Stimulated activated naive CD4-positive, alpha-beta T cell (primary cell): ENCODE results near the gene HS3ST6.
A peak's percentile ranks its signal among the peaks of the same experiment; 100 is the strongest.
"Not testable (repeated sequence)": the region's sequence is repeated elsewhere in the genome, so short reads cannot be mapped to it uniquely, and the experiment has no call there.

Source experiments
- DNase-seq, 6 experiments: peaks; one replicate each; lab custom pipeline; 2025; lab: John Stamatoyannopoulos, UW

Gene HS3ST6

DNA sequence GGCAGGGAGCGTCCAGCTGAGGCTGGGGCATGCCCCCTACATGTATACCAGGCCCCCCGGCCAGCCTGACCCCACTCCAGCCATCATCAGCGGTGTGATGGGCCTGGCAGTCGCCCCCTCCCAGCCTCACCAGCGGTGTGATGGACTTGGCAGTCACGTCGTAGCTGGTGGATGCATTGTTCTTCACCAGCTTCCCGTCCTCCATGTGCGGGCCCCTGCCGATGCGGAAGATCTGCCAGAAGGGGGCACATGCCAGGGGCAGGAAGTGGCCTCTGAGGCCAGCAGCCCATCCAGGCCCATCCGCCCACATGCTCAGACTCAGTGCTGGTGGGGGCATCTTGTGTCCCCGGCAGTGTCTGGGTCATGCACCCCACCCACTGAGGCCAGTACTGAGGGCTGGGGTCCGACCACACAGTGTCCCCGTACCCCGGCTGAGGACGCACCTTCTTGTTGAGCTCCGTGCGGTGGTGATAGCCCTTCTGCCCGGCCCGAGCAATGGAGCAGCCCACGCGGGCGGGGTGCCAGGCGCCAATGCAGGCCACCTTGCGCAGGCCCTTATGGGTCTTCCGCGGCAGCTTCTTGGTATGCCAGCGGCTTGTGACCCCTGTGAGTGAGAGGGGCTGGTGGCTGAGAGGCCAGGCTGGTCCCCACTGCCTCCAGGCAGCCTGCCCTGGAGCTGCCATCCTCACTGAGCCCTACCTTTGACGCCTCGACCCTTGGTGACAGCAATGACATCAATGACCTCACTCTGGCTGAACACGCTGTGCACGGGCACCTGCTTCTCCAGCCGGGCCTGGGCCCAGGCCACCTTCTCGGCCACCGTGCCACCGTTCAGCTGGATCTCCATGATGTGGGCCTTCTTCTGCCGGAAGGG is 28.5 kb upstream of the HS3ST6 start:
- DNase-seq: no peak

DNA sequence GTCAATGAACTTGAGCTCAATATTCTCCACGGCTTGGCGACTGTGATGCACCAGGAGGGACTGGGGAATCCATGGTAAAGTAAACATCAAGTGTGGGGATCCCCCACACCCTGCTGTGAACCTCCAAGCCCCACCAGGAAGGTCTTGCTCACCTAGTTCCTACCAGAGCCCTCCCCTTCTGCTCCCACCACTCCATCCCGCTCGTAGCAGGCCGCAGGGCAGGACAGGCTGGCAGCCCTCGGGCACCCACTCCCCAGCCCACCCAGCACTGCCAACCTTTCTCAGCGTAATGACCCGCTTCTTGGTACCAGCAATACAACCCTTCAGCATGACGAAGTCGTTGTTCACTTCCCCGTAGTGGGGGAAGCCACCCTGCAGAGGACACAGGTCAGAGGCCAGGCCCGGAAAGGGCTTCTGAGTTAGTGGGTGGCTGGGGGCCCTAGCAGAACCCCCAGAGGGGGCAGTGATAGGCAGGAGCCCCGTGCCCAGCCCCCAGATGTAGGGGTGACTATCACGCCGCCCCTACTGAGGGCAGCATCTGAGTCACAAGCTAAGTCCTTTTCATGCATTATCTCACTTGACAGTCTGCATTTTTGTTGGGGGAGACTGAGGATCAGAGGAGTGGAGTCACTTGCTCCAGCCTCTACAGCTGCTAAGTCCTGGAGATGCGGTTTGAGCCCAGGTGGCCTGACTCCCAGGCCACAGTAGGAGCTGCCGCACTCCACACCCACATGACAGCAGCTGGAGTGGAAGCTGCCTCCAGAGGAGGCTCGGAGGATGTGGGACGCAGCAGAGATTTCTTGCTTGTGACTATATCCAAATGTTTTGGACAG is 27.6 kb upstream of the HS3ST6 start:
- DNase-seq: no peak

DNA sequence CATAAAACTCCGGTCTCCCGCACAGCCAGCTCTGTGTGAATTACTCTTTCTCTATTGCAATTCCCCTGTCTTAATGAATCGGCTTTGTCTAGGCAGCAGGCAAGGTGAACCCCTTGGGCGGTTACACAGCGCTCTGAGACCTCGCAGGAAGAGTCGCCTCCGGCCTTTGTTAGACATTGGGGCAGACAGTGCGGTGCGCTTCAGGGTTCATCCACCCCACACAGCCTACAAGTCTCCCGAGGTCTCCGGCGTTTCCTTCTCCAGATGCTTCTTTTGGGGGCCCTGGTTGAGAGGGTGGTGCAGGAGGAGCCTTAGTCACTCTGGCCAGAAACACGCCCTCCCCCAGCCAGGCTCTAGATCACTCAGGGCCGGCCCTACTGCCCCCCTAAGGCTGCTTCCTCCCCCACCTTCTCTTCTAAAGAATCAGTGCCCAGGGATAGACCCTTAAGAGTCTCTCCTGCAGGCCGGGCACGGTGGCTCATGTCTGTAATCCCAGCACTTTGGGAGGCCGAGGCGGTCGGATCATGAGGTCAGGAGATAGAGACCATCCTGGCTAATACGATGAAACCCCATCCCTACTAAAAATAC is 26.5 kb upstream of the HS3ST6 start:
- no peak for DNase-seq

DNA sequence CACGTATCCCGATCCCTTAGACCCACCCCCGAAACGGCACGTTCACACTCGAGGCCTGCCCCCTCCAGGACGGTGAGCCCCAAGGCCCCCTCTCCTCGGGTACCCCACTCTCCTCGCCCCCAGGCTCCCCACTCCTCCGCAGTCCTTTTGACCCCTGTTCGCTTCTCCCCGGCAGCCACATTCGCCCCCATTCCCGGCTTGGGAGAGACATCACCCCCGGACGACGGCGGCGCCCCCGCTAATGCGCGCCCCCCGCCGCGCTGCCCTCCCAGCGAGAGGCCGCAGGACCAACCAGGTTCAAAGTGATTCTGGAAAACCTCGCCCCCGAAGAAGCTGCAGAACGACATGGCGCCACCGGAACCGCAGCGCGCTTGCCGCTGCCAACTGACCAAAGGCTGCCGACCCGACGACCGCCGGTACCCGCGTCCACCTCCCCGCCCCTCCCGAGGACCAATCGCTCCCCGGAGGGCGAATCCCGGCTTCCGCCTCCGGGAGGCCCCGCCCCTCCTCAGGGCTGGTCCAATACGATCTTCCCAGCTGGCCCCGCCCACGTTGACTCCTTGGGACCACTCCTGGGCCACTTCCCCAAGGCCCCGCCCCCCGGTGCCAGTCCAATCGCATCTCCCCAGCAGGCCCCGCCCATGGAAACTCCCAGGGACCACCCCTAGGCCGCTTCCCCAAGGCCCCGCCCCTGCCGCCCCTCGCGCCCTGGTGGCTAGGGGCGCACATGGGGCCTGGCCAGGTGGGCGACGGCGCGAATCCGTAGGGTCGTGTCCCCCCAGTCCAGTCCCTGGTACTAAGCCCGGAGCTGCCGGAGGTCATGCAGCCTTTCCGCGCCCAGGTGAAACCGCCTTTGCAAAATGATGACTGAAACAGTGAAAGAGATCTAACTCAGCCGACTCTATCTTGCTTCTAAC is 24.9 kb upstream of the HS3ST6 start, which contains the start of gene MSRB1:
Gene MSRB1, minus strand, starts transcription at position 390 of the 917 bp plus-strand sequence. Its CDS starts 43 bp downstream, at position 347.
- peak; percentile 96 to 99 (median 98) for DNase-seq

GRCh38 chr16:1942047-1942809 is 24.0 kb upstream of the HS3ST6 start:
- DNase-seq: no peak

DNA sequence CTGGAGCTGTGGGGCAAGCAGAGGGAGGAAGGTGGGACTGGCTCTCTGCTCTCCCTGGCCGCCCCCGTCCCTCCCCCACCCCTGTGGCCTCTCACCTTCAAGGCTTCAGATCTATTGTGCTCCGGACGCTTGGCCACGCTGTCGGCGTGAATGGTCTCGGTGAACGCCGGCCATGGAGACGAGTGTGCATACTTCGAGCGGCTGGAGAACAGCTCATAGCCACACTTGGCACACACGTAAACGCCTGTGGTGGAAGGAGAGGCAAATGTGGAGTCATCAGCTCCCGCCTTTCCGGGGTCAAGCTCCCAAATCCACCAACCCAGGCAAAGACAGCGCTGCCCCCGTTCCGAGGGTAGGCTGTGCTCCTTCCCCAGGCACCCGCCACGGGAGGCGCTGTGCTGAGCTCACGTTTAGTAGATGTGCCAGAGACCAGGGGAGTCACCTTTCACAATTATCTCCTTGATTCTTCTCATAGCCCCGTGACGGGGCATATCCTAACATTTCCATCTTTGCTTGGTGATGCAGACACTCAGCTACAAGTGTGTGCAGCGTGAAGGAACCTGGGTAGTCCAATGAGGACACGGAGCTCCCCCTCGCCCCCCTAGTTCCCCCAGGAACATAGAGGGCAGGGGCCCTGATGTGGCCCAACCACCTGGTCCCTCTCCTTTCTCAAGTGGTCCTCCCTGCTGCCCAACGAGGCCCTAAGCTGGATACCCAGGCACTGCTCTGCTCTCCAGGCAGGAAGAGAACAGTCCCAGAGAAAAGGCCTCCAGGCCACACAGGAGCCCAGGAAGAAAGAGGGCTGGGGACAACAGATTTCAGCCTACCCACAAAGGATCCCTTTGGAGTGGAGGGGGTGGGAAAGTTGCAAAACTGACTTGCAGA is 23.2 kb upstream of the HS3ST6 start:
- DNase-seq: no peak

DNA sequence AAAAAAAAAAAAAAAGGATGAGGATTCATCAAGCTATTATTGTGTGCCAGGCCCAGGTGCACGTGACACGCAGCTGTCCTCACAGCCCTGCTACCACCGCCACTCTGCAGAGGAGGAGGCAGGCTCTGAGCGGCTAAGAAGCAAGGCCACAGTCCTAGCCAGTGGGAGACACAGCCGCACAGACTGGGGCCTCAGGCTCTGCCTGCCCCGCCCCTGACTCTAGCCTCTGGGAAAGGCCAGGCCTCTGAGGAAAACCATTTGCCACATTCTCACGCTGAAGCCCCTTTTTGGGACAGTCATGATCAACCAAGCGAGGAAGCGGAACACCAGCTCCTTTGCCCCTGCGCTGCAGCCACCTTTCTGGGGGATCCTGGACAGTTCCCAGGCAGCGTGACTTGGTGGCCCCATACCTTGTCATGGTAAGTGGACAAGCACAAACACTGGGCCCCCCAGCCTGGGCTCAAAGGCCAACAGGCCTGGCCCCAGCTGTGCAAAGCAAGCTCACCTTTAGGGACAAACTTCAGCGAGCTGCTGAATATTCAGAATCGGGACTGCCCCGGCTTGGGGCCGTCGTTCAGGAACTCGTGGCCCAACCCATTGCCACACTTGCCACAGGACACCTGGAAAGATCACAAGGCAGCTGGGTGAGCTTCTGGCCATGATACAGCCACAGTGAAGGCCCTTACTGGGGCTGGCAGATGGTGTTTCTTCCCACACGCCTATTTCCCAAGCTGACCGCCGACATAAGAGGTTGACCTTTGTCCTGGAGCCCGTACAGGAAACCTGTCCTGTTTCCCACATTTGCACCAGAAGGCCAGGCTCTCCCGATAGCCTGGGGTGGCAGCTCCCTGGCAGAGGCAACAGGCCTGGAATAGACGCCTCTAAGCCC is 22.3 kb upstream of the HS3ST6 start:
- DNase-seq: no peak

- not testable (repeated sequence) for DNase-seq
Observed at GRCh38 chr16:1939833-1940232, 21.6 kb upstream of the HS3ST6 start.

DNA sequence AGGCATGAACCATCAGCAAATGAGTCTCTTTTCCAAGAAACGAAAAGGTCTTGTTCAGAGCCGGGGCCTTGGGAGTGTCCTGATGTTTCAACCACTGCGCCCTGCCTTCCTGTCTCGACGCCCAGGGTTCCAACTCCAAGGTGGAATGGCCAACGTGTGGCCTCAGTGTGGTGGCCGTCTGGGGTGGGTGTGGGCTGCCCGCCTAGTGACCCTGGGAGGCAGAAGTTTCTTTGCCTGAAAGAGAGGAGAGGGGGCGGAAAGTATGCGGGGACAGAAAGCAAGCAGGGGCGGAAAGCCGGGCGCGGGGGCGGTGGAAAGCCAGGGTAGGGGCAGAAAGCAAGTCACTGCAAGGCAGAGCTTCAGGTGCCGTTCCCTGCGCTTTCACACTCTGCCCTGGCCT is 20.7 kb upstream of the HS3ST6 start:
- DNase-seq: no peak

DNA sequence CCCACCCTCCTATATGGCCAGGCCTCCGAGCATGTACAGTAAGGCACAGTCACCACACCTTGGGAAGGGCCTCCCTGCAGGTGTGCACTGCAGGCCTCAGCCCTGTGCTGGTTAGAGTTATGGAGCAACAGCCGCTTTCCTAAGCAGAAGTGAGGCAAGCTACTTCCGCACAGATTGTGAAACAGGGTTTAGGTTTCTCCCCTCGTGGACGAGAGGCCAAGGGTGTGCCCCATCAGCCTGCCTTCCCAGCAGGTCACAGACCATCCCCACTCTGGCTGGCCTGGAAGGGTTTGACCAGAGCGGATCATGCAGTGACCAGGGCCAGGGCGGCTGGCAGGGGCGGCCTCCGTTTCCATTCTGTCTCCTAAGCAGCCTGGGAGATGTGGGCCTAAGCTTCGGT is 20.1 kb upstream of the HS3ST6 start:
- no peak for DNase-seq

- DNase-seq: no peak
Observed at GRCh38 chr16:1936945-1937479, 18.8 kb upstream of the HS3ST6 start.

DNA sequence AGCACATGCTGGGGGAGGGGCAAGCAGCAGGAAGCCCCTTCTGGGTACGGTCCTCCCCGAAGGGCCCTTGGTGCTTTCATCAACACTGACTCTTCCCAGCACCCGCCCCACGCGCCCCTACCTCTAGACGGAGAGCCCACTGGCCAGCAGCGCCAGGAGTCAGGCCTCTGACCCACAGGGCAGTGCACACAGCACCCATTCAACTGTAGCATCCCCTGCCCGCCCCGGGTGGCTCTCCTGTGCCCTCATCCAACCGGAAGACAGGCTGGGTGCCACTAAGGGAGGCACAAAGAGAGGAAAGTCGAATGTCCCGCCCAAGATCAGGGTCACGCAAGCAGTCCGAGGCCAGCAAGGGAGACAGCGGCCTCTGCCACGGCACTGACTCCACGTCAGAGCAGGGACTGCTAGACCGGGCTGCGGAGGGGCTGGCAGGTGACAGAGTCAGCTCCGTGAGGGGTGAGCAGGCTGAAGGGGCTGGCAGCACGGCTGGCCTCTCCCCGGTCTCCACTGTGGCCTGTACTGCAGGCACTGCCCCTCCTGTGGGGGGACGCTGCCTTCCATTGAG is 15.0 kb upstream of the HS3ST6 start:
- DNase-seq: no peak

DNA sequence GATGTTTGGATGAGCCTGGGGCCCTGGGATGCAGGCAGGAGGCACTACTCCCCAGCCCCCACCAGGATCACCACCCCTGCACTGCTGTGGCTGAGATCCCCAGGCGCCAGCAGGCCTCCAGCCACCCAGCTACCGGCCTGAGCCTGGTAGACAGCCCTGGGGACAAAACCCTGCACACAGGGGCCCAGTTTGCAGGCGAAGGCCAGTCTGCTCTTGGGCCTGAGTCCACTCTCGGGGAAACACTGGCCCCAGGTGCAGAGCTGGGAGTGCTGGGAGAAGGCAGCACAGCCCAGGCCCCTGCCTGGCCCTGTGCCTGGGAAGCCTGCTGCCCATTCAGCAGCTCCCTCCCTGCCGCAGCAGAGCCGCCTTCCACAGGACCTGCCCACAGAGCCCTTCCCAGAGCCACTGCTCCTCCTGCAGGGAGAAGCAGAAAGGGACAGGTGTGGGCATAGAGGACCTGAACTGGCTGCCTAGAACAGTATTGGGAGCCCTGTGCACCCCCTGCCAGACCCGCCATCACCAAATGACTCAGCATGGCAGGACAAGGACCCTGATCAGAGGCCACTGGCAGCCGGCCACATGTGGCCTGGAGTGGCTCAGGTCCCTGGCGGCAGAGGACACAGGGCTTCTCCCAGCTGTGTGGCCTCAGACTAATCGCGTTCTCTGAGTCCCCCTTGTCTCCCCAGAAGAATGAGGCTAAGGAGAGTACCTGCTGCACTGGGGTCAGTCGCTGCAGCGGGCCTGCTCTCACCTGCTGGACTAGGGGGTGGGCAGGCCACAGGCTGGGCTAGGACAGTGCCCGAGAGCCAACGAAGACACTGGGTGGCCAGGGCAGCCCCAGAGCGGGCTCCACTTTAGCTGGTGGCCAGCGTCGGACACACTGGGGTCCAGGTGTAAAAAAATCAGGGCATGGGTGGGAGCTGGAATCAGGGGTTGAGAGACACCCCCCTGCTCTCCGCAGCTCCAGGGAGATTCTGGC is 14.1 kb upstream of the HS3ST6 start:
- DNase-seq: no peak

DNA sequence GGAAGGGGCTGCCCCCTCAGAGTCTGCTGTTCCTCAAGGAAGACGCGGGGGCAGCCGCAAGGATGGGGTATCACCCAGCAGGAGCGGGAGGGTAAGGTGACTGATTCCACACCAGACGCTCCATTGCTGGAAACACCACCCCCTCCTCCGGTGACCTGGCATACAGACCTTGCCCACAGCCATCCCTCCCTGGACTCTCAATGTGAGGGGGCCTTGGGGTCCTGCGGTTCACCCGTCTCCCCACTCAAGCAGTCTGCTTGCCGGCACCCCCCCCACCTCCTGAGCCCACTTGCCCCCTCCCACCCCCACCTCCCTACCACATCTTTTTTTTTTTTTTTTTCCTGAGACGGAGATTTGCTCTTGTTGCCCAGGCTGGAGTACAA is 12.1 kb upstream of the HS3ST6 start:
- no peak for DNase-seq

DNA sequence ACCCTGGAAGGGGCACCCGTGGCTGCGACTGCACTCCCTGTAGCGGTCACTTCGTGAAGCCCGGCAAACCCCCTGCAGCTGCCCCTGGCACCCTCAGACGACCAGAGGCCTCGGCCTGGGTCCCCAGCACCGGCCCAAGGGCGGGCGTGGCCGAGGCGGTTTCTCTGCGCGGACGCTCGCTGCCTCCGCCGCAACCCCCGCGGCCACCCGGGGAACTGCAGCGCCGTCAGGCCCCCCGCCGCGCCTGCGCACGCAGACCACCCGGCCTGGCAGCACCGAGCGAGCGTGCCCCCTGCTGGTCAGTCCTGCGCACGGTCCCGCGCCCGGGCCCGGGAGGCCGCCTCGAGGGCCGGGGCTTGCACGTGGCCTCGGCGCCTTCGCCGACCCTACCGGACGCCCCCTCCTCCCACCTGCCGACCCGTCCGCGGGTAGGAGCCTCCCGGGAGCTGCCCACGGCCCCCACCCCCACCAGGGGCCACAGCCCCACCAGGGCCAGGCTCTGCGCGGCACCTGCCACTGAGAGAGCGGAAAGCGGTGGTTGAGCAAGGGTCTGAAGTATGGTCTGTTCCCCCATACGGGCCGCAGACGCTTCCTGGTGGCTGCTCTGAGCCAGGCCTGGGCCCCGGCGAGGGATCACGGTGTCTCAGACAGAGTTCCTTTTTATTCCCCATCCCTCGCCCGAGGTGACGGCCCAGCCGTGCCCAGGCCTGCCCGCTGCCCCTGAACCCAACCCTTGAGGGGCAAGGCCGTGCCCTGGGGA is 11.5 kb upstream of the HS3ST6 start:
- peak; percentile 81 to 96 (median 90) for DNase-seq

DNA sequence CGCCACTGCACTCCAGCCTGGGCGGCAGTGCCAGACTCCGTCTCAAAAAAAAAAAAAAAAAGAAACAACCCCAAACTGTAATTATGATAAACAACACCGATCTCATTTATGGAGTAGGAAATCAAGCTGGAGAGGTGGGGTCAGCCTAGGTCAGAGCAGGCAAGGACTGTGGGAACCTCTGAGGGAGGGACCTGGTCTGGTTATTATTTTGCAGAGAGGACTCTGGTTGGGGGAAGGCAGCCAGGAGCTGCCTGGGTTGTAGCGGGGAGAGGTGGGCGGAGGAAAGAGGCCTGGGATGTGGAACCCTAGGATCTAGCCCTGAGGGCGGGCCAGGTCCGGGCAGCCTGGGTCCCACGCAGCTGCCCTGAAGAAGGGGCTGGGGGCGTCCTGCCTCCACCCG is 10.9 kb upstream of the HS3ST6 start:
- DNase-seq: peak in 1 of 6 experiments; percentile 55
